Ureter (tissue), 1 donor: Measurements from ENCODE around the gene PTH2R. TPM values are rescaled to one million over a fixed set of nuclear protein-coding genes. Genes with fewer than 3 reads are reported as not detected.
"Not testable (repeated sequence)": the region's sequence is repeated elsewhere in the genome, so short reads cannot be mapped to it uniquely, and the experiment has no call there.

Experiments used
- DNase-seq: peaks from one replicate; pipeline ENCODE4 v3.0.0-alpha.2; 2020; ENCODE audit warnings: low spot score
- total RNA-seq: library from RNA; stranded (reverse); gene quantifications from one replicate; pipeline ENCODE4 v1.2.4, GENCODE V29; 2023
- donor health status: DM: yes; HTN: yes; CAD: no.

PTH2R gene
- total RNA-seq, 1 donor from 2014 or later = not detected

- DNase-seq = no peak
These were observed 16.7 kb upstream of the PTH2R start for GRCh38 chr2:208389940-208390339.

- no peak for DNase-seq
These were observed 14.3 kb upstream of the PTH2R start for GRCh38 chr2:208392300-208392699.

- not testable (repeated sequence) for DNase-seq
These were observed 9.8 kb upstream of the PTH2R start for GRCh38 chr2:208396796-208397195.

- no peak for DNase-seq
These were observed 7.4 kb upstream of the PTH2R start for GRCh38 chr2:208399201-208399600.

GRCh38 chr2:208407667-208408066 lies 1.1 kb downstream of the PTH2R start:
- no peak for DNase-seq

GRCh38 chr2:208413931-208414330 lies 7.3 kb downstream of the PTH2R start:
- DNase-seq = no peak

- no peak for DNase-seq
These were observed 8.7 kb downstream of the PTH2R start for GRCh38 chr2:208415255-208415654.

GRCh38 chr2:208415897-208416296 lies 9.3 kb downstream of the PTH2R start:
- no peak for DNase-seq

GRCh38 chr2:208426412-208427045 lies 19.9 kb downstream of the PTH2R start:
- no peak for DNase-seq

- DNase-seq = no peak
These were observed 31.2 kb downstream of the PTH2R start for GRCh38 chr2:208437755-208438154.

- no peak for DNase-seq
These were observed 34.1 kb downstream of the PTH2R start for GRCh38 chr2:208440716-208441115.

- no peak for DNase-seq
These were observed 35.4 kb downstream of the PTH2R start for GRCh38 chr2:208441951-208442350.

- DNase-seq = not testable (repeated sequence)
These were observed 40.9 kb downstream of the PTH2R start for GRCh38 chr2:208447447-208447846.

GRCh38 chr2:208451061-208451460 lies 44.5 kb downstream of the PTH2R start:
- DNase-seq = no peak

- no peak for DNase-seq
These were observed 48.3 kb downstream of the PTH2R start for GRCh38 chr2:208454861-208455260.

- no peak for DNase-seq
These were observed 57.1 kb downstream of the PTH2R start for GRCh38 chr2:208463721-208464120.

GRCh38 chr2:208464205-208464604 lies 57.6 kb downstream of the PTH2R start:
- DNase-seq = no peak

- DNase-seq = no peak
These were observed 59.7 kb downstream of the PTH2R start for GRCh38 chr2:208466151-208466919.

- DNase-seq = no peak
These were observed 60.3 kb downstream of the PTH2R start for GRCh38 chr2:208466920-208467298.

- DNase-seq = no peak
These were observed 61.0 kb downstream of the PTH2R start for GRCh38 chr2:208467564-208467963.

GRCh38 chr2:208477741-208478140 lies 71.1 kb downstream of the PTH2R start:
- no peak for DNase-seq

GRCh38 chr2:208479342-208479741 lies 72.8 kb downstream of the PTH2R start:
- DNase-seq = no peak

GRCh38 chr2:208481945-208482344 lies 75.4 kb downstream of the PTH2R start:
- not testable (repeated sequence) for DNase-seq
